ENCODE results near the gene PIK3IP1. TPM values are rescaled to one million over a fixed set of nuclear protein-coding genes. Genes with fewer than 3 reads are reported as not detected.

Gene PIK3IP1, protein sequence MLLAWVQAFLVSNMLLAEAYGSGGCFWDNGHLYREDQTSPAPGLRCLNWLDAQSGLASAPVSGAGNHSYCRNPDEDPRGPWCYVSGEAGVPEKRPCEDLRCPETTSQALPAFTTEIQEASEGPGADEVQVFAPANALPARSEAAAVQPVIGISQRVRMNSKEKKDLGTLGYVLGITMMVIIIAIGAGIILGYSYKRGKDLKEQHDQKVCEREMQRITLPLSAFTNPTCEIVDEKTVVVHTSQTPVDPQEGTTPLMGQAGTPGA
- 10 to 100 TPM; 39.8 to 88.4 (median 48.1) TPM for total RNA-seq

DNA sequence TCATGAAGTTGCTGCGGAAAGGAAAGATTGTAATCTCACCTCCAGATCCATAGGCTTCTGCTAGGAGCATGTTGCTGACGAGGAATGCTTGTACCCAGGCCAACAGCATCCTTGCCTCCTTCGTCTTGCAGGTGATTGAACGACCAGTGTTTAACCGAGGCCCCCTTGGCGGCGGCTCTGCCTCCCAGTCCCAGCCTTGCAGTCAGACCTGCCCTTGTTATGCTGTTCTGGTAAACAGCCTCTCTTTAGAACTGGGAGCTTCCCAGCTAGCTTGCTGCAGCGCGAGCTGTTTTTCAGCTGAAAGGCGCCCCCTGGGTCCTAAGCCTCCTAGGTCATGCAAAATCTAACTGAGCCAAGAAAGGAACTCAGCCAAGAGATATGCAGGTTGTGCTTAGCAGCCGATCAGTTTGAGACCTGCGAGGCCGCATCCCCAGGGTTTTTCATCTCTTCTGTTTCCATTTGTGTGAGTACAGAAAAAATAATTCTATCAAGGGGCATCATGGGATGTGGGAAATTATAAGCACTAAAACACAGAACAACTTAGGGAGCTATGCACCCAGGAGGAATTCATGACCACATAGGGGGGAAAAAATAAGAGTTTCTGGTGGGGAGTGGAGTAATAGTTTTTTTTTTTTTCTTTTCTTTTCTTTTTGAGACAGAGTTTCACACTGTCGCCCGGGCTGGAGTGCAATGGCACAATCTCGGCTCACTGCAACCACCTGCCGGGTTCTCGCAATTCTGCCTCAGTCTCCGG, at the start of gene PIK3IP1:
Gene PIK3IP1 (minus strand): TSS at position 253 of the 754 bp plus-strand sequence. CDS start 144 bp downstream, at position 109.
- H3K27ac ChIP-seq: peak within 1 kb of the TSS; percentile 82 to 99 (median 97)
- intact Hi-C loops (cut with DNase I): no loop called here

GRCh38 chr22:31341386-31342088, 49.2 kb upstream of the PIK3IP1 start:
- TF ChIP-seq, protein P1, sequence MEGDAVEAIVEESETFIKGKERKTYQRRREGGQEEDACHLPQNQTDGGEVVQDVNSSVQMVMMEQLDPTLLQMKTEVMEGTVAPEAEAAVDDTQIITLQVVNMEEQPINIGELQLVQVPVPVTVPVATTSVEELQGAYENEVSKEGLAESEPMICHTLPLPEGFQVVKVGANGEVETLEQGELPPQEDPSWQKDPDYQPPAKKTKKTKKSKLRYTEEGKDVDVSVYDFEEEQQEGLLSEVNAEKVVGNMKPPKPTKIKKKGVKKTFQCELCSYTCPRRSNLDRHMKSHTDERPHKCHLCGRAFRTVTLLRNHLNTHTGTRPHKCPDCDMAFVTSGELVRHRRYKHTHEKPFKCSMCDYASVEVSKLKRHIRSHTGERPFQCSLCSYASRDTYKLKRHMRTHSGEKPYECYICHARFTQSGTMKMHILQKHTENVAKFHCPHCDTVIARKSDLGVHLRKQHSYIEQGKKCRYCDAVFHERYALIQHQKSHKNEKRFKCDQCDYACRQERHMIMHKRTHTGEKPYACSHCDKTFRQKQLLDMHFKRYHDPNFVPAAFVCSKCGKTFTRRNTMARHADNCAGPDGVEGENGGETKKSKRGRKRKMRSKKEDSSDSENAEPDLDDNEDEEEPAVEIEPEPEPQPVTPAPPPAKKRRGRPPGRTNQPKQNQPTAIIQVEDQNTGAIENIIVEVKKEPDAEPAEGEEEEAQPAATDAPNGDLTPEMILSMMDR (IDR thresholded peaks at IDR 0.05): no peak
- no peak for TF ChIP-seq POLR2A (IDR thresholded peaks at IDR 0.05)
- peak overlapping the region; percentile 59 to 94 (median 90) for H3K27ac ChIP-seq
- intact Hi-C loops (cut with DNase I): loop anchor here (10.0 kb wide), 2 partner anchors 153 to 323 kb away; partner anchors contain the start of genes PISD and SFI1
- H3K9me3 ChIP-seq: no peaks in the 10 kb centered on the region
- H3K4me3 ChIP-seq (replicated peaks in 1 of 3): no peak overlapping the region
- peak in 1 of 2 donors; percentile 20 for DNase-seq
- H3K36me3 ChIP-seq: peaks cover 4 to 7% of the 10 kb centered on the region in 2 donors
- 57 to 63% methylated on average over 14 of the region's 14 CpGs for WGBS, 2 donors
- H3K4me1 ChIP-seq: peaks cover 56 to 61% of the 10 kb centered on the region in 2 donors
- no peaks in the 10 kb centered on the region for H3K27me3 ChIP-seq

More for the DNA sequence above, at the start of gene PIK3IP1:
- H3K4me1 ChIP-seq: peaks cover 48 to 66% of the 10 kb centered on the region in 2 donors
- no peaks in the 10 kb centered on the region for H3K27me3 ChIP-seq
- no peaks in the 10 kb centered on the region for H3K9me3 ChIP-seq
- H3K36me3 ChIP-seq: peaks cover 0 to 17% of the 10 kb centered on the region in 2 donors
- WGBS, 2 donors: 25% methylated on average over 19 of the region's 19 CpGs
- DNase-seq: peak; percentile 93 to 94
- peak within 1 kb of the TSS; percentile 10 to 52 (median 38) for H3K4me3 ChIP-seq (replicated peaks in 1 of 3)
- TF ChIP-seq POLR2A (IDR thresholded peaks at IDR 0.05): peak; percentile 86 to 98
- TF ChIP-seq, protein P1 (IDR thresholded peaks at IDR 0.05): peak in 4 of 6 experiments; percentile 47 to 55 (median 53)

- Histone ChIP-seq H3K9me3 (no peaks in the 10 kb centered on the region), H3K4me1 (peaks cover 56 to 61% of the 10 kb centered on the region in 2 donors), H3K27me3 (no peaks in the 10 kb centered on the region), H3K27ac (peak overlapping the region; percentile 59 to 94 (median 90)), H3K36me3 (peaks cover 4 to 9% of the 10 kb centered on the region in 2 donors), H3K4me3 (replicated peaks in 1 of 3) (no peak overlapping the region)
- 0 to 8% methylated on average over 2 of the region's 2 CpGs for WGBS, 2 donors
- intact Hi-C loops (cut with DNase I): loop anchor here (10.0 kb wide), 2 partner anchors 154 to 324 kb away; partner anchors contain the start of genes PISD and SFI1
- DNase-seq: no peak
- TF ChIP-seq, protein P1 (IDR thresholded peaks at IDR 0.05): no peak
- TF ChIP-seq POLR2A (IDR thresholded peaks at IDR 0.05): no peak
Observed at GRCh38 chr22:31340765-31341247, 48.5 kb upstream of the PIK3IP1 start.

DNA sequence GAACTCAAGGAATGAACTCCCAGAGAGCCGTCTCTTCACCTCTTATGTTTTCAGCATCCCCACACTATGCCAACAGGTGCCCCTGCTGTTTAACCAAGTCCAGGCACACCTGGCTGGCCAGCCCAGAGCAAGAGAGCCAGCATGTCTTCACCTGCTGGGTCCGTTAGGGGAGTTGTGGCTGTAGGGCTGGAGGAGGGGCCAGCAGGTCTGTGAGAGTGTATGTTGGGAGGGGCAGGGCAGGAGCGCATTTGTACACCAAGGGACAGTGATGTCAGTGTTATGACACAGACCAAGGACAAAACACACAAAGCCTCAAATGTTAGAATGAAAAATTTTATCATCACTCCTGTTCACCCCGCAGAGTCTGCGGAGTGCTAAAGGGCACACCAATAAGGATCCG, 48.1 kb upstream of the PIK3IP1 start:
- 85 to 88% methylated on average over 6 of the region's 6 CpGs for WGBS, 2 donors
- DNase-seq: peak in 1 of 2 donors; percentile 26
- intact Hi-C loops (cut with DNase I): loop anchor here (10.0 kb wide), 2 partner anchors 154 to 324 kb away; partner anchors contain the start of genes PISD and SFI1
- Histone ChIP-seq H3K27me3 (no peaks in the 10 kb centered on the region), H3K4me3 (replicated peaks in 1 of 3) (no peak overlapping the region), H3K9me3 (no peaks in the 10 kb centered on the region), H3K36me3 (peaks cover 5 to 14% of the 10 kb centered on the region in 2 donors), H3K4me1 (peaks cover 56 to 61% of the 10 kb centered on the region in 2 donors), H3K27ac (no peak overlapping the region)
- TF ChIP-seq, protein P1 (IDR thresholded peaks at IDR 0.05): no peak
- TF ChIP-seq POLR2A (IDR thresholded peaks at IDR 0.05): no peak
